ENCODE results near the gene RNF25. TPM values are rescaled to one million over a fixed set of nuclear protein-coding genes. Genes with fewer than 3 reads are reported as not detected.

Gene RNF25
- total RNA-seq, 1 experiment from 2014 or later: 40.7 TPM

GRCh38 chr2:218662827-218663226 lies 9.0 kb downstream of the RNF25 start:
- no CpG with 5 or more reads among the region's 10 CpGs for WGBS (ENCODE audit: extremely low coverage, insufficient read length, low lambda C conversion rate)
- H3K4me3 Mint-ChIP-seq: no peak overlapping the region

More at GRCh38 chr2:218662827-218663226, 9.0 kb downstream of the RNF25 start:
- no peaks in the 10 kb centered on the region for H3K9me3 Mint-ChIP-seq
- H4K20me1 ChIP-seq (ENCODE audit: control insufficient read depth, insufficient read depth, insufficient read length): no peaks in the 10 kb centered on the region
- no peak overlapping the region for H3K56ac ChIP-seq (ENCODE audit: insufficient read length, low read depth, low read length)
- peaks cover 11% of the 10 kb centered on the region for H3K23me2 ChIP-seq (ENCODE audit: insufficient read length, low read depth, low read length, poor library complexity, severe bottlenecking)
- H3K27me3 Mint-ChIP-seq (ENCODE audit: low read depth): no peaks in the 10 kb centered on the region
- H3K27ac ChIP-seq (ENCODE audit: insufficient read length, low read depth, low read length): no peak overlapping the region
- H3K27ac Mint-ChIP-seq: no peak overlapping the region
- no peak for DNase-seq
- no peak overlapping the region for H3K9ac ChIP-seq (ENCODE audit: extremely low read depth, insufficient read length, low read length)
- peaks cover 34 to 60% (median 52%) of the 10 kb centered on the region in 3 experiments for H3K36me3 Mint-ChIP-seq (ENCODE audit: insufficient read depth in 1 of 3, low read depth in 3 of 3)
- no peak overlapping the region for H2BK15ac ChIP-seq (ENCODE audit: low read depth, low read length)
- H3K27me3 ChIP-seq (ENCODE audit: insufficient read depth, low read length): no peaks in the 10 kb centered on the region
- H2AK5ac ChIP-seq (ENCODE audit: insufficient read length, low read length): no peak overlapping the region
- H3K4me2 ChIP-seq (ENCODE audit: insufficient read depth, insufficient read length, low read length): no peak overlapping the region
- H3K79me1 ChIP-seq (ENCODE audit: insufficient read depth, low read depth, low read length, poor library complexity, severe bottlenecking): no peaks in the 10 kb centered on the region
- no peak overlapping the region for H2AFZ ChIP-seq (ENCODE audit: low read length)
- TF ChIP-seq, protein P1, sequence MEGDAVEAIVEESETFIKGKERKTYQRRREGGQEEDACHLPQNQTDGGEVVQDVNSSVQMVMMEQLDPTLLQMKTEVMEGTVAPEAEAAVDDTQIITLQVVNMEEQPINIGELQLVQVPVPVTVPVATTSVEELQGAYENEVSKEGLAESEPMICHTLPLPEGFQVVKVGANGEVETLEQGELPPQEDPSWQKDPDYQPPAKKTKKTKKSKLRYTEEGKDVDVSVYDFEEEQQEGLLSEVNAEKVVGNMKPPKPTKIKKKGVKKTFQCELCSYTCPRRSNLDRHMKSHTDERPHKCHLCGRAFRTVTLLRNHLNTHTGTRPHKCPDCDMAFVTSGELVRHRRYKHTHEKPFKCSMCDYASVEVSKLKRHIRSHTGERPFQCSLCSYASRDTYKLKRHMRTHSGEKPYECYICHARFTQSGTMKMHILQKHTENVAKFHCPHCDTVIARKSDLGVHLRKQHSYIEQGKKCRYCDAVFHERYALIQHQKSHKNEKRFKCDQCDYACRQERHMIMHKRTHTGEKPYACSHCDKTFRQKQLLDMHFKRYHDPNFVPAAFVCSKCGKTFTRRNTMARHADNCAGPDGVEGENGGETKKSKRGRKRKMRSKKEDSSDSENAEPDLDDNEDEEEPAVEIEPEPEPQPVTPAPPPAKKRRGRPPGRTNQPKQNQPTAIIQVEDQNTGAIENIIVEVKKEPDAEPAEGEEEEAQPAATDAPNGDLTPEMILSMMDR (conservative IDR thresholded peaks at IDR 0.05): no peak
- no peak overlapping the region for H3K23ac ChIP-seq (ENCODE audit: insufficient read length, low read depth, low read length)
- no peak overlapping the region for H3K4ac ChIP-seq (ENCODE audit: low read depth, low read length)
- no peak overlapping the region for H2BK5ac ChIP-seq (ENCODE audit: insufficient read length, low read length)
- no peak overlapping the region for H2BK20ac ChIP-seq (ENCODE audit: low read depth, low read length, poor library complexity, severe bottlenecking)
- no peak overlapping the region for H4K91ac ChIP-seq (ENCODE audit: insufficient read length, low read depth, low read length)
- peaks cover 2% of the 10 kb centered on the region; the same call in 1 of the 2 replicates for H3K4me1 ChIP-seq (ENCODE audit: insufficient read depth, low read length)
- no peak overlapping the region for H4K8ac ChIP-seq (replicated peaks; ENCODE audit: insufficient read length, low read depth, low read length)
- peaks cover 11 to 12% of the 10 kb centered on the region in 2 experiments for H3K4me1 Mint-ChIP-seq
- H3K79me2 ChIP-seq (ENCODE audit: insufficient read depth, low read length): no peaks in the 10 kb centered on the region
- no peak overlapping the region for H4K5ac ChIP-seq (ENCODE audit: insufficient read length, low read depth, low read length)
- H2BK12ac ChIP-seq (ENCODE audit: insufficient read length, low read depth, low read length): no peak overlapping the region
- no peak overlapping the region for H2BK120ac ChIP-seq (ENCODE audit: low read depth, low read length, poor library complexity, severe bottlenecking)
- no peaks in the 10 kb centered on the region for H3K9me3 ChIP-seq (ENCODE audit: control insufficient read depth, low read depth, low read length)
- H3K18ac ChIP-seq (ENCODE audit: insufficient read length, low read depth, low read length): no peak overlapping the region
- no peak overlapping the region for H3T11ph ChIP-seq (ENCODE audit: low read length)
- H3K14ac ChIP-seq (ENCODE audit: insufficient read depth, low read length): no peak overlapping the region

All from H9 (cell line).